NCI-H2107 treated with DMSO at 0.1 percent for 48 hours (cell line): ENCODE results near the gene IGFBP2.

Source experiments
- DNase-seq: peaks from one replicate; lab custom pipeline; 2025; ENCODE audit not compliant: unreplicated experiment; lab: John Stamatoyannopoulos, UW

The IGFBP2 gene

DNA sequence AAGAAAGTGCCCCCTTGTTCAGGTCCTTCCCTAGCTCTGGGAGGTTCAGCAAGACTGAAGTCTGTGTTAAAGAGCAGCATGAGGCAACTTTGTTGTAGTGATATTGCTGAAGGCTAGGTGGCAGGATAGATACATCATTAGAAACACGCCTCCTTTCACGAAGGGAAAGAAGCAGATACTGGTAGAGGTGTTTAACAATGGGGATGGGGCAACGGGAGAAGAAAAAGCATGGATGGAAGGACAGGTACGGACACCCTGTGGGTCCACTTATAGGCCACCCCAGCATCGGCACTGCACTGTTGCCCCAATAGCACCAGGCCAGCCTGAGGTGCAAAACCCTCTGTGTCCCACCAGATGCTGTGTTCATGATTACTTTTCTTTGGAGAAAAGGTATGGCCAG is 65.7 kb downstream of the IGFBP2 start:
- DNase-seq: peak; percentile 85

DNA sequence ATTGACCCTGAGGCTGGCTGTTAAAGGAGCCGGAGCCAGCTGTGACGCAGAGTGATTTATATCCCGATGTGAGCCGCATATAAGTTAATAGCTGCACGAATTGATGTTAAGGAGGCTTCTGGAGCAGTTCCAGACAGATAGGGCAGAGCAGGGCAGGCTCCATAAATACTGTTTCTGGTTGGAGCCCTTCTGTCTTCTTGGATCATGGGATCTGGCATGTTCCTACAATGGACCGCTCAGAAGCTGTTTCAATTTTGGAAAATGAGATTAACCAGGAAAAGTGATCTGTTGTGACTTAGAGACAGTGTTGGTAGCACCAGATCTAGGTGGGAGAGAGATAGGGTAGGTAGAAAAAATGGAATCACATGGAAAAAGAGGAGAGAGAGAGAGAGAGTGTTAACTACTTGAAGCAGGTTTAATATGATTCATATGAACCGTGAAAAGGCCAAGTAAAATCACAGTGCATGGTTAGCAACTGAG is 66.9 kb downstream of the IGFBP2 start:
- DNase-seq: peak; percentile 53

DNA sequence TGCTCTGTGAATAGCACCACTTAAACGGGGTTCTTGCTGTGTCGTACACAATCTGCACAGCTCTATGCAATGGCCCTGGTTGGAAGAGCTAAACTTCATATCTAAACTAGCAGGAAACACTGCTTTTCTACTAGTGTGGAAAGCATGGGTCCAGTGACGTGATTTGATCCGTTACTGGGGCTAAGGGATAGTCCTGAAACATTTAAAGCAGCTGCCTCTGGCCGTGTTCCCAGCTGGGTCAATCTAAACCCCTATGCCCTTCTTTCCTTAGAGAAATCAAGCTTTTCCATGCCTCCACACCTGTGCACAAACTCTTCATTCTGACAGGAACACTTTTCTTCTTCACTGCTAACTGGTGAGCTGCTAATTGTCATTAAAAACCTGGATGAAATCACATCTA is 67.6 kb downstream of the IGFBP2 start:
- DNase-seq: peak; percentile 15

DNA sequence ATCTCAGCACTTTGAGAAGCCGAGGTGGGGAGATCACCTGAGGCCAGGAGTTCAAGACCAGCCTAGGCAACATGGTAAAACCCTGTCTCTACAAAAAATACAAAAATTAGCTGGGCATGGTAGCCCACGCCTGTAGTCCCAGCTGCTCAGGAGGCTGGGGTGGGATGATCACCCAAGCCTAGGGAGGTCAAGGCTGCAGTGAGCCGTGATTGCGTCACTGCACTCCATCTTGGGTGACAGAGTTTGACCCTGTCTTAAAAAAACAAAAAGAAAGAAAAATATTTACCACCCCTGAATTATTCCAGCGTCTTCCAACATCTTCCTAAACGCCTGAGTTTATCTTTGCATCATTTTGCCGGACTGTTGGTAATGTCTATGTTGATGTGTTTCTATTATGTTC is 68.3 kb downstream of the IGFBP2 start:
- no peak for DNase-seq

DNA sequence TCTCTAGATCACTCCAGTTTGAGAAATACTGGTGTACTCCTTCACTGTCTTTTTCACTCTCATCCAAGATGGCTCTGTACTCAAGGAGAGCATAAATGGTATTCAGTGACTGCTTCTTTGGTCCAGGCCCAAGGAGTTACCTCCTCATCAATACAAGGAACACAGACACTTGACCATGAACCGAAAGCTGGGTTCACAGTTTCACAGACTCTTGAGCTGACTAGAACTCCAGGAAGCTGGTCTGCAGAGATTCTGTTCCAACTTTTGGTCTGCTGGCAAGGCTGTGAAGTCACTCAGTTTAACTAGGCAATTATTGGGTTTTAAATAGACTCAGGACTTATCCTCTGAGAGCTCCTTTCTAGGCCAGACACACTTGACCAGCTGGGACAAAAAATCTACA is 69.5 kb downstream of the IGFBP2 start:
- DNase-seq: no peak

DNA sequence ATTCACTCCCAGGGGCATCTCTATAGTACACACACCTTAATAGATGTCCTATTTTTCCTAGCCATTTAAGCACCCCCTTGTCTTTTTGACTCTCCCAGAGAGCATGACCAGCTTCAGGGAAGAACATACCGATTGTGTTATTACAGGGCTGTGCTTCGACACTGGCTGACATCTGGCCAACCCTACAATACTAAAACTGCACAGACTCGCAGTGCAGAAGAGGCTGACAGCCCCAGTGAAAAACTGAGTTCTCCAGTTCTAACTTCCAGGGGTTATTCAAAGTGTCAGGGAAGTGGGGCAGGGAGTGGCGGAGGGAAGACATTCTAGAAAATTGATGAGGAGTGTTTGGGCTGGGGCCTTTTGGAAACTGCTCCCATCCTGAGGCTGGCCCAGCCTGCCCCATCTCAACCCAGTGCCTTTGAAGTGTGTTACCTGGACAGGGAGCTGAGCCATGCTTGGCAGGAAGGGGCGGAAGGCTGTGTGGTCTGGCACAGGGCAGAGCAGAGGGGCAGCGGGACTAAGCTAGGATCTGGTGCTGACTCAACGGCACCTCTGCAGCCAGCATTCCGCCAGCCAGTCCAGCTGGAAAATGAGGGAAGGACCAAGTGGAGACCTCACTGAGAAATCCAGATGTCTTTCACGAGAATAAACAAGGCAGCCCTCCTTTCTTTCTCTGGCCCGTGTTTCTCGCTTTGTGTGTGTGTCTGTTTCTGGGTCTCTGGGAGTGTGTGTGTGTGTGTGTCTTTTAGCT is 77.5 kb downstream of the IGFBP2 start:
- DNase-seq: no peak

DNA sequence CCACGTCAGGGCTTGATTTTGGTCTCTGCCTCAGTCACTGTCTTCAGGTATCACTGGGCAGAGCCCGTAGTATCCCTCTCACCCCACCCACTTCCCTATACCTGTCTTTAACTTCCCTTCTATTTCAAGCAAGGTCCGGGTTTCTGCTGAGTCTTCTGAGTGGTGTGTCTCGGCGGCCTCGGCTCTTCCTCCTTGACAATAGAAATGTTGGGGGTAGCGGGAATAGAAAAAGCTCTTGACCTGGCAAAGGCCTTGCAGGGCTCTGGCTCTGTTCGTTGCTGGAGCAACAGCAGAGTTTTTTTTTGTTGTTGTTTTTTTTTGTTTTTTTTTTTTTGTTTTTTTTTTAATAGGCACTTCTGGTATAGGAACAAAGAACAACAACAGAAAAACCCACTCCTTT is 78.1 kb downstream of the IGFBP2 start:
- DNase-seq: no peak

DNA sequence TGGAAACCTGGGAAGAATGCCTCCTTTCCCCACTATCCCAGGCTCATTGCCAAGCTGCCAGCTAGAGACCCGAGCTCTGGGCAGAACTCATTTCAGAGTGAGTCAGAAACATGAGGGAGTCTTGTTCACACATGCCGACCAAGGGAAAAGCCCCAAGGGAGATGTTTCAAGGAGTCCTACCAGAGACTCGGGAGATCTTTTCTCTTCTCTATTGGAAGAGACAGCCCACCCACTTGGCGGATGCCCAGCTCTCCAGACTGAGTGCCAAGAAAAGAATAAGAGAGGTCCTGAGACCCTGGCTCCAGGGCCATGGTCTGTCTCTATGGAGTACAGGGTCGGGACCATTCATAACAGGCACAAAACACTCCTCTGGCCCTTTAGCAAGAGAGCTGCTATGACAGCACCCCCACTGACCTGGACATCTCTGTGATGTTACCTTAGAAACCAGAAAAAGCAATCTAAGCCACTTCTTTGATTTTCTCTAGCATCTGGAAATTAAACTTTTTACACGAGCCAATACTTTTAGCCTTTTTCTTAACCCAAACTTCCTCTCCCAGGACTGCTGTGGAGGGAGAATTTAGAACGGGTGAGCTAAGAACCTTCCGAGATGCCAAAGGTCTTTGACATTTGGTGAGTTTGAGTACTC is 80.6 kb downstream of the IGFBP2 start:
- DNase-seq: no peak
